DMS53 treated with DMSO at 0.1 percent for 48 hours (cell line): ENCODE results near the gene ZNF500.
"Not testable (repeated sequence)": the region's sequence is repeated elsewhere in the genome, so short reads cannot be mapped to it uniquely, and the experiment has no call there.

Experiments
- DNase-seq: peaks from one replicate; lab custom pipeline; 2025; ENCODE audit not compliant: unreplicated experiment; lab: John Stamatoyannopoulos, UW

ZNF500 gene

DNA sequence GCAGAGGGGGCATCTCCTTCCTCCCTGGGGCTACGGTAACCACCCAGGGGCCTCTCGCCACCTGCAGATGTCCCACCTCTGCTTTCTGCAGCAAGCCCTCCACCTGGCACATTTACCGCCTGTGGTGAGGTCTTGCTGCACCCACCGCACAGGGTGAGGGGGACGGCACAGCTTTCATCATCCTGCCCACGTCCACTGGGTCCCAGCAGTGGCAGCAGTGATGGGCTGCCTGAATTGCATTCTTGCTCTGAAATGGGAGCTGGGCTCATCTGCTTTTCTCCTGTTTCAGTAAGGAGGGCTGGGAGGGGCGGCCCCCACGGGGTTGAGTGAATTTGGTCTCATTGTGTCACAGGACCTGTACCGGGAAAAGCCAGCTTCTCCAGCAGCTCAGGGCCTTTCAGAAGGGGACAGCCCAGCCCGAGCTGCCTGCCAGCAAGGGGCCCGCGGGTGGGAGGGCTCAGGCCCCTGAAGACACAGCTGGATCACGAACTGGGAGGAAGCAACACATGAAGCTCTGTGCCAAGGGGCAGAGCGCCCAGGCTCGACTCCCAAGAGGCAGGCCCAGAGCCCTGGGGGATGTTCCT lies 19.9 kb downstream of the ZNF500 start:
- DNase-seq, result no peak

DNA sequence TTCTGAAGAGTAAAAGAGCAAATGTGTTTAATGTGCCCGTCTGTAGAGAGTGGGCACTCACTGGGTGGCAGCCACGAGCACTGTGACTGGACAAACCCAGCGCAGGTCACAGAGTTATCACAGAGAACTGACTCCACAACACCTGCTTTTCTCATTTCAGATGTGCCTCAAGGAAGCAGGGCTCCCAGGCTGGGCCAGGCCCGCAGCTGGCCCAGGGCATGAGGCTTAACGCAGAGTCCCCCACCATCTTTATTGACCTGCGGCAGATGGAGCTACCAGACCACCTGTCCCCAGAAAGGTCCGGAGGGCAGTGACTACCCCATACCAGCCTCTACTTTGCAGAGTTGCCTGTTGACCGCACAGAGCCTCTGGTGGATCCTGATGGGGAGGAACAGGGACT lies 20.7 kb downstream of the ZNF500 start:
- no peak for DNase-seq

GRCh38 chr16:4745274-4745569 lies 21.7 kb downstream of the ZNF500 start:
- DNase-seq, result no peak

- DNase-seq, result no peak
Observed at GRCh38 chr16:4744555-4745273, 22.2 kb downstream of the ZNF500 start.

GRCh38 chr16:4743226-4743878 lies 23.6 kb downstream of the ZNF500 start:
- DNase-seq, result no peak

GRCh38 chr16:4738370-4738769 lies 28.6 kb downstream of the ZNF500 start:
- DNase-seq, result not testable (repeated sequence)

GRCh38 chr16:4737545-4737944 lies 29.4 kb downstream of the ZNF500 start:
- DNase-seq, result no peak

GRCh38 chr16:4736546-4736945 lies 30.4 kb downstream of the ZNF500 start:
- DNase-seq, result no peak

DNA sequence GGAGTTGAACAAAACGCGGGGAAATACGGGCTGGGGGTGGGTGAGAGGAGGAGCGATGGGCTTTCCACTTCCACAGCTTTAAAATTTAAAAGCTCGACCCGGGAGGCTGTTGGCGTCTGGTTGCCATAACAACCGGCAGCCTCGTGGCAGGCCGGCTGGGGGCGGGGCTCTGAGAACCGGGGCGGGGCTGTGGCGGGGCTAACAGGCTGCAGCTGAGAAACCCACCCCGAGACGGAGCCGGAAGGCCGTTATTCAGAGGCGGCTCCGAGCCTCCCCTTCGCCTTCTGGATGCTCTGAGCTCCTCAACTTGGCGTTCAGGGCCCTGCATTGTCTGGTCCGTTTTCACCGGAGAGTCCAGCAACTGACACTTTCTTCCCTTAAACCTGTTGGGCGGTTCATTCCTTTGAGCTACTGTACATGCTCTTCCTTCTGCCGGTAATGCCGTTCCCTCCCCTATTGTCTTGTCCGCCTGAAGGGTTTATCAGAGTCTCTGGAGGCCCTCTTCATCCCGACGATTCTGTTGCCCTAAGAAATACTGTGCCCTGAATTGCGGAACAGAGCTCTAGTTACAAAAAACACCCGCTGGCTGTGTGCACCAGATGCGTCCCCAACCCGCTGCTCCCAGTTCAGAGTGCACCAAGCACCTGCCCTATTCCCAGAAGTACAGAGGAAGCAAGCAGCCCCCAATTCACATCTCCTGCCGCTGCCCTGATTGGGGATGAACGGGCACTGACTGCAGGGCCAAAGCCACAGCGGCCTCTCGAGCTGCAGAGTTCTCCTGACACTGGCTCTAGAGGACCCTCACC lies 32.0 kb downstream of the ZNF500 start:
- DNase-seq, result peak; percentile 18

DNA sequence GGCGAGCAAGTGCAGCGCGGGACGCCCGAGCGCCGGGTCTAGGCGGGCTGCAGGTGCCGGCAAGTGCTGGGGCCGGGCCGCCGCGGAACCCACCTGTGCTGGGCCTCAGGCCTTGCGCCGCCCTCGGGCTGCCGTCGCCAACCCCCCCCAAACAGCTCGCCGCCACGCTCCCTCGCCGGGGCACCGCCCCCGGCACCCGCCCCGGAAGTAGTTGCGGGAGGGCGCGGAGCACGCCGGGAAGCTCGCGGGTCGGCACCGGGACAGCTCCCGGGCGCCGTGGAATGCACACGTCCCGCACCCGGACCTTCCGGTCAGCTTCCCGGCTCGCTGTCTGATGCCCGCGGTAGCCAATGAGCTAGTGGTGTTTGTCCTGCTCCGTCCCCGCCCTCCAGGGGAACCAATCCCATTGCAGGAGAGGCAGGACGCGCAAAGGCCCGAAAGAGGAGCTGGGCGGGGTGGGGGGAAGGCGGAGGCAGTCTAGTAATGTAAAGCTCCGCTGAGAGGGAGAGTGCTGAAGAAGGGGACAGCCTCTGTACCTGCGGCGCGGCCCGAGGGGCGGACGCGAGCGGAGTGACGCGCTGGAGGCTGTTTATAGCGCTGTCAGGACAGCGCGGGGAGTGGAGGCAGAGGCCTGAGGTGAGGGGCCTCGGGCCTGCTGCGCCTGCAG lies 32.8 kb downstream of the ZNF500 start, which contains the start of the genes ANKS3 and DNAAF8:
Gene ANKS3 (minus strand): TSS at position 209 of the 667 bp plus-strand sequence. CDS start 4,122 bp downstream, outside the sequence.
Gene DNAAF8 (plus strand): TSS at position 475 of the 667 bp plus-strand sequence. CDS start 1,978 bp downstream, outside the sequence.
- DNase-seq, result peak; percentile 78

GRCh38 chr16:4733747-4734062 lies 33.3 kb downstream of the ZNF500 start:
- DNase-seq, result no peak

DNA sequence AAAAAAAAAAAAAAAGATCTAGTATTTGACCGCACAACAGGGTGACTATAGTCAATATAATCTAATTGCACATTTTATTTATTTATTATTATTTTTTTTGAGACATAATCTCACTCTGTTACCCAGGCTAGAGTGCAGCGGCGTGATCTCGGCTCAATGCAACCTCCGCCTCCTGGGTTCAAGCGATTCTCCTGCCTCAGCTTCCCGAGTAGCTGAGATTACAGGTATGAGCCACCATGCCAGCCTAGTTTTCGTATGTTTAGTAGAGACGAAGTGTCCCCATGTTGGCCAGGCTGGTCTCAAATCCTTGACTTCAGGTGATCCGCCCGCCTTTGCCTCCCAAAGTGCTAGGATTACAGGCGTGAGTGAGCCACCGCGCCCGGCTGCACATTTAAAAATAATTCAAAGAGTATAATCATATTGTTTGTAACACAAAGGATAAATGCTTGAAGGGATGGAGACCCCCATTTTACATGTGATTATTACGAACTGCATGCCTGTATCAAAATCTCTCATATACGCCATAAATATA lies 33.7 kb downstream of the ZNF500 start:
- DNase-seq, result no peak

DNA sequence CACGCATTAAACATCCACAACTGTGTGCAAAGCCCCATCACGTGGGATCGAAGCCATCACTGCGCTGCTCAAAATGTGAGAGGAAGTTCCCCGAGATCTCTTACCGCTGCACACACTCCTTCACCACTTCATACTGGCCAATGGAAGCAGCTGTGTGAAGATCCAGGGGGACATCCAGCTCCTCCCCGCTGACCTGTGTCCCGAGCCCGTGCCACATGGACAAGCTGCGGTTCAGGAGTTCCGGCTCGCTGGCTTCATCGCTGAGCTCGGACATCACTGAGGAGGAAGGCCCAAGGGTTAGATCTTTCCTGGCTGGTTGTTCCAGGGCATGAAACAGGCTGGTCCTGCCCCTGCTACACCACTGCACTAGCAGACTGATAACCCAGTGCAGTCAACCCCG lies 37.1 kb downstream of the ZNF500 start:
- no peak for DNase-seq

DNA sequence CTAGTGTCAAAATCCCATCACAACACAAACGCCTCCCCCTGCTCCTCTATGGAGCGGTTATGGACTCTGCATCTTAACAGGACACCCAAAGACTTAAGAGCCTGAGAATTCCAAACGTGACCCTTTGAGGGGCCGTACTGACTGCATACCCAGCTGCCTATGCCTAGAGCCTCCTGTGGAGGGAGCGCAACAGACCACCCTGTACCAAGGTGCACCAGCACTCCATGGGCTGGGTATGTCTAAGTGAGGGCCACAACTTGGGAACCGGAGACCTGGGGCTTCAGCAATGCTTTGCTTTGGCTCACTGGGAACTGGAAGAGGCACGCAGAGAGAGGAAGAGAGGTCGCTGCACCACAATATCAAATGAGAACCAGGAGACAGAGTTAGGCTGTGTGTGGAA lies 38.3 kb downstream of the ZNF500 start:
- no peak for DNase-seq

DNA sequence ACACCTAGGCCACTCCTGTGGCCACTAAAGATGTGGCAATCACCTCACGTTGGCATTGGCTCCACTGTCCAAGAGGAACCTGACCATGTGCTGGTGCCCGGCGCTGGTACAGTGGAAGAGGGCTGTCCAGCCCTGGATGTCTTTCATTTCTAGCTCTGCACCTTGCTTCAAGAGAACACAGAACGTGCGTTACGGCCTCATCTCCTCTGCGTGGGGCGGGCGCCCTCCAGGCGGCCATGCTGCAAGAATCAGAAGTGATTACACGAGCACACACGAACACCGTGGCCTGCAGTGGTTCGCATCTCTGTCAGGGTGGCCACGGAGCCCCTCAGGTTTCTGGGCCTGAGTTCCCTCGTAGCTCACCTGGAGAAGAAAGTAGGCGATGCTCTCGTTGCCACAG lies 40.3 kb downstream of the ZNF500 start:
- no peak for DNase-seq

GRCh38 chr16:4724661-4725270 lies 42.2 kb downstream of the ZNF500 start:
- no peak for DNase-seq

DNA sequence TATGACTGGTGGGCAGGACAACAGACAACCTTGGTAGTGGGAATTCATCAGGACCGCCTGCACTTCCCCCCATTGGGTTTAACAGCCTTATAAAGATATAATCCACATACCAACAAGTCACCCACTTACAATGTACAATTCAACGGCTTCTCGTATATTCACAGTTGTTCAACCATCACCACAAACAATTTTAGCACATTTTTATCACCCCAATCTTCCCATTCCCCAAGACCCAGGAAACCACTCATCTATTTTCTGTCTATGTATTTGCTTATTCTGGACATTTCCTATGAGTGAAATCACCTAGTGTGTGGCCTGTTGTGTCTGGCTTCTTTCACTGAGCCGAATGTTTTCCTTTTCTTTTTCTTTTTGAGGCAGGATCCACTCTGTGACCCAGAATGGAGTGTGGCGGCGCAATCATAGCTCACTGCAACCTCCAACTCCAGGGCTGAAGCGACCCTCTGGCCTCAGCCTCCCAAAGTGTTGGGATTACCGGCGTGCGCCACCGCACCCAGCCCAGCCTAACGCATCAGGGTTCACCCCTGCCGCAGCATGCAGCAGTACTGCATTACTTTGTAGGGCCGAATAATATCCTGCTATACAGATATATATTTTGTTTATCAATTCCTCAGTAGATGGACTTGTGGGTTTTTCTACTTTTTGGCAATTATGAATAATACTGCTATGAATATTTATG lies 43.7 kb downstream of the ZNF500 start:
- no peak for DNase-seq

DNA sequence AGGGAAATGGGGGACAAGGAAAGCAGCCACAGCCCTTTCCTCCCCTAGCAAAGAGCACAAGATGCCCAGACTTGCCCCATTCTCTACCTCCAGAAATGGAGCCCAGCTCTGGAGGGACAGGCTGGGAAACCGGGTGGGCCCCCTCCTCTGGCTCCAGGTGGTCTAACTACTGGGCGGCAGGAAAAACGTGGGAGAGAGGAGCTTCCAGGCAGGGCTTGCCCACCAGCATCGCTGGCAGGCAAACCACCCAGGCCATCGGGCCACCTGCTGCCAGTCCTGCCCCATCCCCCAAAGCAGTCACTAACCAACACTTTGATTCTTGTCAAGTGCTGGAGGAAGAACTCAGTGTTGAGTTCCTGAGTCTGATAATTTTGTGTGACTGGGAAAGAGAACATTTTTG lies 48.5 kb downstream of the ZNF500 start:
- no peak for DNase-seq

DNA sequence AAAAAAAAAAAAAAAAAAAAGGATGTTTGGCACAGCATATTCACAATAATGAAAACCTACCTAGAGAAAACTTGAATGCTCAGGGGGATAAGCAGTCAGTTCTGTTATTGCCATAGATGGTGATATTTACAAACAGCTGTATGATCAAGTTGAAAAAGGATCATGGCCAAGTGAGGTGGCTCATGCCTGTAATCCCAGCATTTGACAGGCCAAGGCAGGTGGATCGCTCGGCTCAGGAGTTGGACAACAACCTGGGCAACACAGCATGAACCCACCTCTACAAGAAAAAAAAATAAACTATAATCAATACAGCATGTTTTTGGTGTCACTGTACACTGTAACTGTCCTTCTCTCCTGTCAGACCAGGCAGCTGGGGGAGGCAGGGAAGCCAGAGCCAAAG lies 52.0 kb downstream of the ZNF500 start:
- DNase-seq, result no peak
